Brain microvascular endothelial cell (primary cell): ENCODE data around the gene LRRC28.

Experiments
- DNase-seq: peaks from one replicate; pipeline ENCODE4 v3.0.0-alpha.2; 2020
- H3K27ac ChIP-seq: fragments of 250-450 bp; sonication (Bioruptor Pico); 2 replicates; pipeline ENCODE4 v1.5.1; 2020; ENCODE audit warnings: mild to moderate bottlenecking, moderate library complexity
- H3K27me3 ChIP-seq: fragments of 250-450 bp; sonication (Bioruptor Pico); replicated peaks from 2 replicates; pipeline ENCODE4 v1.5.1; 2020; ENCODE audit warnings: mild to moderate bottlenecking
- H3K36me3 ChIP-seq: fragments of 250-450 bp; sonication (Bioruptor Pico); replicated peaks from 2 replicates; pipeline ENCODE4 v1.5.1; 2020; ENCODE audit warnings: mild to moderate bottlenecking
- H3K4me3 ChIP-seq: 2 replicates; pipeline ENCODE4 v1.5.1; 2011; ENCODE audit warnings: low read depth, mild to moderate bottlenecking, control low read depth, low read length, moderate library complexity
- in situ Hi-C: cut with HindIII; loops from 2 replicates; pipeline ENCODE4 v1.10.0; 2017; ENCODE audit warnings: low sequenced_read_pairs, low pct_ligation_motif_present
- TF ChIP-seq, protein P1 (sequence below): IDR thresholded peaks from 2 replicates; pipeline ENCODE4 v1.5.1; 2011; ENCODE audit warnings: low read depth, mild to moderate bottlenecking, moderate library complexity, low read length, control low read depth, inconsistent platforms; ENCODE audit errors: missing control alignments

LRRC28 gene

DNA sequence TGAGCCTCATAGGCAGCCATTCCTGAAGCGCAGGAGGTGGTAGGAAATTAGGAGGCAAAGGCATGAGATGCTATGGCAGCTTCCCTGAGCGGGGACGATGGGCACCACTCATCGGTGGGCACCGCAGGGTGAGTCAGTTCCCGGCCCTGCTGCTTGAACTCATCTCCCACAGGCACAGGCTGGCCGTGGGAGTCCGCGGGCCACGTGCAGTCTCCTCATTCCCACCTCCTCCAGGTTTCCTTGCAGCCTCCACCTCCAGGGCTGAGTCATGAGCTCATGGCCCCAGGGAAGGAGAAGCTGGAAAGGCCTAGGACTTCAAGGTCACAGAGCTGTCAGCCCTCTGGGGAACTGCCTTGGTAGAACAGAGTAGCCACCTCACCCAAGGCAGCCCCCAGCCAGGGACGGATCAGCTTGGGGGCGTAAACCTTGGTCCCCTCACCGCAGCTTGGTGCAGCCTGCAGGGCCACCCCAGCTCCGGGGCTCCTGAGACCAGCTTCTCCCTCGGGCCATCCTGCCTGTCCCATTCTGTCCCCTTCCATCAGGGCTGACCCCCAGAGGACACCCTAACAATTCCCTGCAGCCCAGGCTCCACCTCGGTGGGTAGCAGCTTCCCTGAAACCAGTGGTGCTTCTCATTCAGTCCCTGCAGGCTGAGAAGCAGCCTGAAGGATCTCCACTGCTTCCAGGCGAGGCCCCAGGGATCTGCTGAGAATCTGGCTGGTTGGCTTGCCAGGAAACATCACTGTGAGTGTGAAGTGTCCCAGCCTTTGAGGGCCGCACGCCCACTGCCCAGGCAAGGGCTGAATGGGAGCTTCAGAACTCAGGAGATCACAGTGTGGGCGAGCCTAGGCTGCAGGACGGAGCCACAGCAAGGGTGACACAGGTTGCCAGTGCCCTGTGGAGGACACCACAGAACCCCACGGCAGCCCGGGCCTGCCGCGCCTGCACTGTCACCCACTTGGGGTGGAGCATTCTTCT, 163.8 kb downstream of the LRRC28 start:
- DNase-seq, result no peak
- TF ChIP-seq, protein P1, sequence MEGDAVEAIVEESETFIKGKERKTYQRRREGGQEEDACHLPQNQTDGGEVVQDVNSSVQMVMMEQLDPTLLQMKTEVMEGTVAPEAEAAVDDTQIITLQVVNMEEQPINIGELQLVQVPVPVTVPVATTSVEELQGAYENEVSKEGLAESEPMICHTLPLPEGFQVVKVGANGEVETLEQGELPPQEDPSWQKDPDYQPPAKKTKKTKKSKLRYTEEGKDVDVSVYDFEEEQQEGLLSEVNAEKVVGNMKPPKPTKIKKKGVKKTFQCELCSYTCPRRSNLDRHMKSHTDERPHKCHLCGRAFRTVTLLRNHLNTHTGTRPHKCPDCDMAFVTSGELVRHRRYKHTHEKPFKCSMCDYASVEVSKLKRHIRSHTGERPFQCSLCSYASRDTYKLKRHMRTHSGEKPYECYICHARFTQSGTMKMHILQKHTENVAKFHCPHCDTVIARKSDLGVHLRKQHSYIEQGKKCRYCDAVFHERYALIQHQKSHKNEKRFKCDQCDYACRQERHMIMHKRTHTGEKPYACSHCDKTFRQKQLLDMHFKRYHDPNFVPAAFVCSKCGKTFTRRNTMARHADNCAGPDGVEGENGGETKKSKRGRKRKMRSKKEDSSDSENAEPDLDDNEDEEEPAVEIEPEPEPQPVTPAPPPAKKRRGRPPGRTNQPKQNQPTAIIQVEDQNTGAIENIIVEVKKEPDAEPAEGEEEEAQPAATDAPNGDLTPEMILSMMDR, result no peak
- Histone ChIP-seq H3K27me3 (no peaks in the 10 kb centered on the region), H3K27ac (no peak overlapping the region), H3K36me3 (no peaks in the 10 kb centered on the region), H3K4me3 (no peak overlapping the region)
- in situ Hi-C loops, result no loop called here

DNA sequence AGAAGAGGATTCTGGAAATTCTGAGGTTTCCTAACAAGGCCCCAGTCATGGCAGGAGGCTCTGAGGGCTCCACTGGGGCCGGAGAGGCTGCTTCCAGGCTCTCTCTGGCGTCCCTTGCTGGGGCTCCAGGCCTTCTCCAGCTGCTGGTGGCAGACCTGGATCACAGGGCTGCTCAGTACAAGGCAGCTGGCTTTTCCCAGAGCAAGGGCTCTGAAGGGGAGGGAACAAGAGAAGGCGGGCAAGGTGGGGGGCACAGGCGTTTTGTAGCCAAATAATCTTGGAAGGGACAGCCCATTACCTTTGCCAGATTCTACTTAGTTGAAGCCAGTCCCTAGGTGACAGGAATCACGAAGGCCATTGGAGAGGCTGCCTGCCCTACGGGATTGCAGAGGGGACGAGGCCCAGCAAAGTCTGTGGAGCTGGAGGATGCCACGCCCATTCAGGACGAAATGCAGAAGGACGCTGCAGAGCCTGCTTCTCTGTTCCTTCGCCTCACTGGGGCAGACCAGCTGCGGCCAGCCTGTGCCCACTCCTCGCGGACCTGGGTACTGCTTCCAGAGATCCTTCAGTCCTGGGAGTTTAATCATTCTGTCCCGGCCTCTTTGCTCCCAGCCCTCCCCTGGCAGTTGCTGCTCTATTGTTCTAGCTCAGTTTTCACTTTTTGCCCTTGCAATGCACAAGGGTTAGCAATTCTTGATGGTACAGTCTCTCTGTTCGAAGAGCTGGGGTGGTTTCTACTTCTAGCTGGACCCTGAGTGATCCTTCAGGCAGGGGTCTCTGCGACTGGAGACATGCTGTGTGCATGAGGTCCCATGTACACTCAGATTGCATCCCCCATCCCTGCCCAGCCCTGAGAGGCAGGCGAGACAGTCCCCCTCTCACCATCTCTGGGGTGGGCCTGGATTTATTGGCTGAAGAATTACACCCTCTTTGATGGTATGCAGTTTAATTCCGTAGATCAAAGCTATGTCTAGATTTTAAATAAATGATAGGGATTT, 165.2 kb downstream of the LRRC28 start:
- Histone ChIP-seq H3K36me3 (no peaks in the 10 kb centered on the region), H3K27me3 (no peaks in the 10 kb centered on the region), H3K27ac (no peak overlapping the region), H3K4me3 (no peak overlapping the region)
- in situ Hi-C loops, result no loop called here
- TF ChIP-seq, protein P1, result no peak
- no peak for DNase-seq

DNA sequence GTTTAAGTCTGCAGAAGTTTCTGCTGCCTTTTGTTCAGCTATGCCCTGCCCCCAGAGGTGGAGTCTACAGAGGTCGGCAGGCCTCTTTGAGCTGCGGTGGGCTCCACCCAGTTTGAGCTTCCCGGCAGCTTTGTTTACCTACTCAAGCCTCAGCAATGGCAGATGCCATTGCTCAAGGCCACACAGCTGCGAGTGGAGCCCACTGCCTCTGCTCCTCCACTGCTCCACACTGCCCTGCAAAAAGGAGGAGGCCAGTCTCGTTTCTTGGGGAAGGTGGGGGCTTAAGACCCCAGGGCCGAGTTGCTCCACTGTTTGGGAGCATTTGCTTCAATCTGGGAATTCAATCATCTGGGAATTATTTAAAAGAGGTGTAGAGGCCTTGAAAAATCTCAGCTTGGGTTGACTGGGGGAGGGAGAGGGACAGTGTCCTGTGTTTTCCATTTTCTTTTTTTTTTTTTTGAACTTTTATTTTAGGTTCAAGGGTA, 169.9 kb downstream of the LRRC28 start:
- TF ChIP-seq, protein P1, result no peak

DNA sequence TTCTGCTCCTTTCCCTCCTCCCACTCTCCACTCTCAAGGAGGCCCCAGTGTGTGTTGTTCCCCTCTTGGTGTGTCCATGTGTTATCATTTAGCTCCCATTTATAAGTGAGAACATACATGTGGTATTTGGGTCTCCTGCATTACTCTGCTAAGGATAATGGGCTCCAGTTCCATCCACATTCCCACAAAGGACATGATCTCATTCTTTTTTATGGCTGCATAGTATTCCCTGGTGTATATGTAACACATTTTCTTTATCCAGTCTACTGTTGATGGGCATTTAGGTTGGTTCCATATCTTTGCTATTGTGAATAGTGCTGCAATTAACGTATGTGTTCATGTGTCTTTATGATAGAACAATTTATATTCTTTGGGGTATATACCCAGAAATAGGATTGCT, 170.5 kb downstream of the LRRC28 start:
- in situ Hi-C loops, result no loop called here
- H3K27me3 ChIP-seq, result no peaks in the 10 kb centered on the region
- TF ChIP-seq, protein P1, result no peak
- no peaks in the 10 kb centered on the region for H3K36me3 ChIP-seq
- no peak overlapping the region for H3K4me3 ChIP-seq
- no peak overlapping the region for H3K27ac ChIP-seq
- no peak for DNase-seq

More for the DNA sequence above, 169.9 kb downstream of the LRRC28 start:
- in situ Hi-C loops, result no loop called here
- no peak for DNase-seq
- Histone ChIP-seq H3K27ac (no peak overlapping the region), H3K36me3 (no peaks in the 10 kb centered on the region), H3K27me3 (no peaks in the 10 kb centered on the region), H3K4me3 (no peak overlapping the region)

DNA sequence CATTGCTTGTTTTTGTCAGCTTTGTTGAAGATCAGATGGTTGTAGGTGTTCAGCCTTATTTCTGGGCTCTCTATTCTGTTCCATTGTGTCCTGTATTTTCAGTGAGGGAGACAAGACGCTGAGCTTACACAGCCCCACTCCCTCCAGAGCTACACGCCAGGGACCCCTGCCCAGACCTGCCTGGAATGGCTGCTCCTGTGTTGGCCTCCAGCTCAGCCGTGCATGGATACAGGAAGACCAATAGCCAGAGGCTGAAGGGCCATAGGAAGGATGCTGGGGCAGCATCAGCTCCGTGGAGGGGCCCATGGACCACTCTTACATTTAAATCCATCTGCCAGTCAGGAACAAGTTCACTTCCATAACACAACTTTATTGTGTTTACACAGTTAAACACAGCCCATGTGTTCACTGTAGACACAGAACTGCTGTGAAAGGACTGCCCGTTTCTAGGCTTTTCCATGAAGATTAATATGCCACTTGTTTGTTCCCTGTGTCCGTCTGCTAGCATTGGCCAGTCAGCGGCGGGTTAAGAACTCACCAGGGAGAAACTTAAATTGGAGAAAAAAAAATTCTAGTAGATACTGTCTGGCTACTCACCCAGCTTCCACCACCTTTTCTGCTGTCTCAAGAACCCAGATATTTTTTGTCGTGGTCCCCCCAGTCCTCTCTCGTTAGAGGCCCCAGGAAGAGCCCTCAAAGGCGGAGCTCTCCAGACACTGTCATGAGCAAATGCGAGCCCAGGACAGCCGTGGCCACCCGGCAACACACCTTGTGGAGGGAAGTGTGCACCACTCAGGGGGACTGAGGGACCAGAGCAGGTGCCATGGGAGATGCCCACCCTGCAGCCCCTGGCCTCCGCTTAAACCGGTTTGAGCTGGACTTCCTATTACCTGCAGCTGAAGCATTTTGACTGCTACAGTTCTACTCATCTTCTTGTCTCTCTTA, 172.2 kb downstream of the LRRC28 start:
- no peak for DNase-seq
- no peak overlapping the region for H3K27ac ChIP-seq
- in situ Hi-C loops, result no loop called here
- TF ChIP-seq, protein P1, result no peak
- H3K4me3 ChIP-seq, result no peak overlapping the region
- H3K36me3 ChIP-seq, result no peaks in the 10 kb centered on the region
- H3K27me3 ChIP-seq, result no peaks in the 10 kb centered on the region
